Keratinocyte (primary cell): ENCODE measurements around the gene PSTPIP2. TPM values are rescaled to one million over a fixed set of nuclear protein-coding genes. Genes with fewer than 3 reads are reported as not detected.
"Not testable (repeated sequence)": the region's sequence is repeated elsewhere in the genome, so short reads cannot be mapped to it uniquely, and the experiment has no call there.

Experiments used
- DNase-seq: peaks from one replicate; pipeline ENCODE4 v3.0.0-alpha.2; 2011; ENCODE audit warnings: low read depth, missing footprints, low spot score
- FAIRE-seq: peaks from 2 replicates; lab custom pipeline; 2011; peaks lifted over from hg19 to GRCh38; lab: Jason Lieb, UNC
- H2AFZ ChIP-seq: 2 replicates; pipeline ENCODE4 v1.6.0; 2012; ENCODE audit warnings: low read length, control low read depth, inconsistent platforms; ENCODE audit not compliant: control insufficient read depth
- H3K27ac ChIP-seq: 2 replicates; pipeline ENCODE4 v1.5.1; 2011; ENCODE audit warnings: low read length; ENCODE audit not compliant: control insufficient read depth, insufficient read depth
- H3K27me3 ChIP-seq: 3 replicates; pipeline ENCODE4 v1.6.0; 2011; ENCODE audit warnings: low read length; ENCODE audit not compliant: control insufficient read depth, insufficient read depth; ENCODE audit errors: extremely low read depth
- H3K36me3 ChIP-seq, 2 experiments: 2 replicates in 1 of 2; 3 replicates in 1 of 2; pipeline ENCODE4 v1.5.1; 2011; ENCODE audit warnings: low read length in 2 of 2, mild to moderate bottlenecking in 1 of 2; ENCODE audit not compliant: control insufficient read depth in 2 of 2, insufficient read depth in 2 of 2; ENCODE audit errors: extremely low read depth in 1 of 2
- H3K4me1 ChIP-seq: 3 replicates; pipeline ENCODE4 v1.5.1; 2011; ENCODE audit warnings: low read length; ENCODE audit not compliant: control insufficient read depth, insufficient read depth; ENCODE audit errors: extremely low read depth
- H3K4me2 ChIP-seq: 3 replicates; pipeline ENCODE4 v1.6.0; 2011; ENCODE audit warnings: low read depth, low read length; ENCODE audit not compliant: control insufficient read depth, insufficient read depth; ENCODE audit errors: extremely low read depth
- H3K4me3 ChIP-seq, 3 experiments: fragments of 200-600 bp in 1 of 3; sonication (generic) in 1 of 3; 2 replicates in 2 of 3; 3 replicates in 1 of 3; pipeline ENCODE4 v1.5.1; 2011 to 2016; ENCODE audit warnings: low read length in 3 of 3, mild to moderate bottlenecking in 3 of 3, control low read depth in 2 of 3, inconsistent platforms in 1 of 3, low read depth in 1 of 3, mixed read lengths in 1 of 3, mixed run types in 1 of 3, moderate library complexity in 1 of 3; ENCODE audit not compliant: control insufficient read depth in 2 of 3, insufficient read depth in 2 of 3; ENCODE audit errors: extremely low read depth in 1 of 3
- H3K79me2 ChIP-seq: 2 replicates; pipeline ENCODE4 v1.6.0; 2012; ENCODE audit warnings: low read length; ENCODE audit not compliant: control insufficient read depth, insufficient read depth
- H3K9ac ChIP-seq: 3 replicates; pipeline ENCODE4 v1.6.0; 2011; ENCODE audit warnings: low read length; ENCODE audit not compliant: control insufficient read depth, insufficient read depth; ENCODE audit errors: extremely low read depth
- H3K9me1 ChIP-seq: 3 replicates; pipeline ENCODE4 v1.6.0; 2011; ENCODE audit warnings: low read length; ENCODE audit not compliant: control insufficient read depth, insufficient read depth; ENCODE audit errors: extremely low read depth
- H3K9me3 ChIP-seq: 2 replicates; pipeline ENCODE4 v1.5.1; 2012; ENCODE audit warnings: low read depth, low read length; ENCODE audit not compliant: control insufficient read depth
- H4K20me1 ChIP-seq: 3 replicates; pipeline ENCODE4 v1.6.0; 2011; ENCODE audit warnings: low read length; ENCODE audit not compliant: control insufficient read depth, insufficient read depth; ENCODE audit errors: extremely low read depth
- CTCF ChIP-seq, 3 experiments: IDR thresholded peaks in 1 of 3; conservative IDR thresholded peaks in 1 of 3; optimal IDR thresholded peaks in 1 of 3; 2 replicates in 2 of 3; 3 replicates in 1 of 3; pipeline versions ENCODE3 to v1.5.1; 2011; ENCODE audit warnings: low read length in 3 of 3, mild to moderate bottlenecking in 3 of 3, moderate library complexity in 2 of 3, control low read depth in 1 of 3, inconsistent platforms in 1 of 3; ENCODE audit not compliant: insufficient read depth in 2 of 3; ENCODE audit errors: extremely low read depth in 1 of 3
- EZH2 ChIP-seq: IDR thresholded peaks from one replicate; pipeline ENCODE4 v1.6.1; 2012; ENCODE audit warnings: inconsistent platforms, mild to moderate bottlenecking, low read length, moderate library complexity
- dilution Hi-C: fragments of 300-500 bp; cut with MboI; formaldehyde crosslinking; loops from one replicate; pipeline ENCODE4 v1.7.0; 2020; ENCODE audit warnings: low sequenced_read_pairs; ENCODE audit not compliant: extremely low pct_ligation_motif_present
- polyA plus RNA-seq, 5 experiments: library from polyadenylated mRNA; depleted of rRNA in 3 of 5; stranded (reverse) in 3 of 5; stranded (forward) in 1 of 5; unstranded in 1 of 5; fragments of >200 nt; gene quantifications; 1 replicate in 1 of 5; 2 replicates in 3 of 5; 3 replicates in 1 of 5; pipeline versions ENCODE4 v1.2.1 to v1.2.3, GENCODE V29; 2011 to 2012; ENCODE audit warnings: missing spikeins in 2 of 5, low read depth in 1 of 5, low replicate concordance in 1 of 5

The PSTPIP2 gene
- polyA plus RNA-seq, 1 donor (not counting 4 experiments of a cell fraction or from before 2014, with no cell fraction given) = 27.3 TPM

- dilution Hi-C loops = no loop called here
These were observed 21.8 kb downstream of the PSTPIP2 start for GRCh38 chr18:46050268-46050667.

GRCh38 chr18:46048641-46049040 lies 23.4 kb downstream of the PSTPIP2 start:
- H3K27ac ChIP-seq = no peak overlapping the region
- H3K4me3 ChIP-seq = no peak overlapping the region
- no peak overlapping the region for H3K4me2 ChIP-seq
- H3K9me1 ChIP-seq = no peaks in the 10 kb centered on the region
- H3K27me3 ChIP-seq = no peaks in the 10 kb centered on the region
- FAIRE-seq (no peak), DNase-seq (no peak)
- H3K4me1 ChIP-seq = peaks cover 4% of the 10 kb centered on the region
- dilution Hi-C loops = no loop called here
- no peaks in the 10 kb centered on the region for H4K20me1 ChIP-seq
- TF ChIP-seq CTCF (optimal IDR thresholded peaks at IDR 0.05 in 1 of 3, IDR thresholded peaks at IDR 0.05 in 1 of 3, conservative IDR thresholded peaks at IDR 0.05 in 1 of 3; ENCODE audit: extremely low read depth in 1 of 3, insufficient read depth in 2 of 3, low read length in 3 of 3) (no peak), EZH2 (no peak)
- no peaks in the 10 kb centered on the region for H3K9me3 ChIP-seq
- H3K36me3 ChIP-seq = no peaks in the 10 kb centered on the region
- H3K9ac ChIP-seq = no peak overlapping the region
- H2AFZ ChIP-seq = no peak overlapping the region
- peaks cover 24% of the 10 kb centered on the region for H3K79me2 ChIP-seq

More at GRCh38 chr18:46050268-46050667, 21.8 kb downstream of the PSTPIP2 start:
- peaks cover 32% of the 10 kb centered on the region for H3K79me2 ChIP-seq
- no peaks in the 10 kb centered on the region for H3K9me3 ChIP-seq
- H3K9me1 ChIP-seq = no peaks in the 10 kb centered on the region
- no peak overlapping the region for H3K27ac ChIP-seq
- peaks cover 4% of the 10 kb centered on the region for H3K4me1 ChIP-seq
- no peak for TF ChIP-seq EZH2
- H3K4me3 ChIP-seq = no peak overlapping the region
- H4K20me1 ChIP-seq = no peaks in the 10 kb centered on the region
- DNase-seq = no peak
- H3K27me3 ChIP-seq = no peaks in the 10 kb centered on the region
- no peaks in the 10 kb centered on the region for H3K36me3 ChIP-seq
- FAIRE-seq = no peak
- H3K9ac ChIP-seq = no peak overlapping the region
- no peak overlapping the region for H3K4me2 ChIP-seq
- H2AFZ ChIP-seq = no peak overlapping the region

GRCh38 chr18:46047369-46047768 lies 24.7 kb downstream of the PSTPIP2 start:
- H2AFZ ChIP-seq, H3K9me3 ChIP-seq, H3K4me3 ChIP-seq, DNase-seq, H4K20me1 ChIP-seq, H3K4me2 ChIP-seq, H3K9me1 ChIP-seq, H3K27ac ChIP-seq, H3K9ac ChIP-seq, H3K36me3 ChIP-seq, H3K27me3 ChIP-seq, dilution Hi-C loops, FAIRE-seq: not testable (repeated sequence)
- Histone ChIP-seq H3K79me2 (peaks cover 22% of the 10 kb centered on the region), H3K4me1 (peaks cover 15% of the 10 kb centered on the region)
